Measurements from ENCODE around the gene KLHL8.
A peak's percentile ranks its signal among the peaks of the same experiment; 100 is the strongest.
"Not testable (repeated sequence)": the region's sequence is repeated elsewhere in the genome, so short reads cannot be mapped to it uniquely, and the experiment has no call there.

The KLHL8 gene

DNA sequence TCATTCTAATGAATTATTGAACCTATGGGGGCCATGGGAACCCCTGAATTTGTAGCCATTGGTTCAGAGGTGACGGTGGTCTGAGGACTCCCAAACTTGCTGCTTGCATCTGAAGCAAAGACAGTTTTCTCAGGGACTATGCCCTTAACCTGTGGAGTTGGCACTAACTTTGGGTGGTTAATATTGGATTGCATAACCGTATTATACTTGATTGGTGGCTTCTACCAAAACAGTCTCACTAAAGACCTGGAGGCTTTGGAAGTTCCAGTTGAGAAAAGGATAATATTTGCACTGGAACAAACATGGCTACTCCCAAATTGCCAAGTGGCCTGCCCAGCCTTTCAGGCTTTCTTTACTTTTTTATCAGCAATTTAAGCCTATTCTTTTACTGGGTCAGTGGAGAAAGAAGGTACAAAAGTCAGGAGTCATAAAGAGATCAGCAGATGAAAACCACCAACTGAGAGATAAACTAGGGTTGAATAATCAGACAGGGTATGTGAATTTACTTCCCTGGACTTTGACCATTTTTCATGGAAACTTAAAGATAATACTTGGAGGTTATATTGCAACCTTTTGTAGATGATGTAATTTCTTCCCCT lies 7.9 kb upstream of the KLHL8 start:
- DNase-seq (ENCODE audit: low spot score), result no peak

GRCh38 chr4:87227751-87228151 lies 7.3 kb upstream of the KLHL8 start:
- DNase-seq (ENCODE audit: low spot score), result no peak

GRCh38 chr4:87225936-87226335 lies 5.5 kb upstream of the KLHL8 start:
- no peak for DNase-seq (ENCODE audit: low spot score)

DNA sequence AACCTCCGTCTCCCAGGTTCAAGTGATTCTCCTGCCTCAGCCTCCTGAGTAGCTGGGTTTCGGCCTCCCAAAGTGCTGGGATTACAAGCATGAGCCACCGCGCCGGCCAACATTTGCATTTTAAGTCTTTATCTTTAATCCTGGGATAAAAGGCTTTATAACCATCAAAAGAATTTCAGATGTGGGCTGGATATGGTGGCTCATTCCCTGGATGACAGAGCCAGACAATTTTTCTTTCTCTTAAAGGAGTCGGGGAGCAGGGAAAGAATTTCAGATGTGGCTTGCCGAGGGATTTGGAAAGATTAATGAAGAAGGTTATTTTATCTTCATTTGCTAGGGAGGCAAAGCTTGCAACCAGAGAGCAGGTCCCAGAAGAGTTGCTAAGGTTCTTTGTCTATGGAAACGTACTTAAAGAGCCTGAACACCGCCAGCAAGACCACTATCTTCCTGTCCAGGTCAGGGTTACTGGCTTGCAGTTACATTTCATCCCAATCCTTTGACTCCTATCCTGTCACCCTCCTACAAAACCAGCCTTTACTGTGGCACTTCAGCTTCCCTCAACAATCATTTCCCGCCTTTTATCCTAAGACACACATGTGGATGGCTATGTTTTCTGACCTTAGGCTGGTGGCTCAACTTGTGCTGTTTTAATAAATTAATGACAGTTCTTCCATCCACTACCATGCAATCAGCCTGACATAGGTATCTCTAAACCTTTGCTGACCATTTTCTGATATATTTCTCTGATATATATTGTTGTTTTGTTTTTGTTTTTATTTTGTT lies 3.9 kb upstream of the KLHL8 start:
- DNase-seq (ENCODE audit: low spot score), result no peak

- peak; percentile 33 for DNase-seq (ENCODE audit: low spot score)
These were observed 755 bp downstream of the KLHL8 start for GRCh38 chr4:87219632-87220093.

- not testable (repeated sequence) for DNase-seq (ENCODE audit: low spot score)
These were observed 3.1 kb downstream of the KLHL8 start for GRCh38 chr4:87217235-87217763.

GRCh38 chr4:87216469-87216868 lies 3.9 kb downstream of the KLHL8 start:
- DNase-seq (ENCODE audit: low spot score), result no peak

GRCh38 chr4:87213421-87214075 lies 6.9 kb downstream of the KLHL8 start:
- DNase-seq (ENCODE audit: low spot score), result no peak

- DNase-seq (ENCODE audit: low spot score), result no peak
These were observed 9.0 kb downstream of the KLHL8 start for GRCh38 chr4:87211249-87211952.

GRCh38 chr4:87209696-87210095 lies 10.7 kb downstream of the KLHL8 start:
- DNase-seq (ENCODE audit: low spot score), result no peak

- DNase-seq (ENCODE audit: low spot score), result no peak
These were observed 11.2 kb downstream of the KLHL8 start for GRCh38 chr4:87209182-87209581.

- DNase-seq (ENCODE audit: low spot score), result no peak
These were observed 15.9 kb downstream of the KLHL8 start for GRCh38 chr4:87204559-87204958.

- DNase-seq (ENCODE audit: low spot score), result no peak
These were observed 23.5 kb downstream of the KLHL8 start for GRCh38 chr4:87196927-87197326.

DNA sequence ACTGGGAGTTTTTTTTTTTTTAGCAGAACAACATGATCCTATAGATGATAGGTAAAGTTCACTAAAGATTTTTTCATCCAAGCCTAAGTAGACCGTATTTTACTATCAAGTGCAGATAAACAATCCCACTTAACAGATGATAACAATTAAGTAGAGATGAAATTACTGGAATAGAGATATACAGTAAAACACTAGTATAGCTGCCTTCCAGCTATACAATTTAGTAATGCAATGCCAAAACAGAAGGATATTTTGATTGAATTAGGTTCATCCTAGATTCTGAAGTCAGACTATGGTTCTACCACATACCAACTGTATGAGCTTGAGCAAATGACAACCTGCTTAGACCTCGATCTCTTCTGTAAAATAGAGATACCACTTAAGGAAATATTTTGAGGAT lies 24.3 kb downstream of the KLHL8 start:
- no peak for DNase-seq (ENCODE audit: low spot score)

- DNase-seq (ENCODE audit: low spot score), result no peak
These were observed 26.3 kb downstream of the KLHL8 start for GRCh38 chr4:87193958-87194675.

DNA sequence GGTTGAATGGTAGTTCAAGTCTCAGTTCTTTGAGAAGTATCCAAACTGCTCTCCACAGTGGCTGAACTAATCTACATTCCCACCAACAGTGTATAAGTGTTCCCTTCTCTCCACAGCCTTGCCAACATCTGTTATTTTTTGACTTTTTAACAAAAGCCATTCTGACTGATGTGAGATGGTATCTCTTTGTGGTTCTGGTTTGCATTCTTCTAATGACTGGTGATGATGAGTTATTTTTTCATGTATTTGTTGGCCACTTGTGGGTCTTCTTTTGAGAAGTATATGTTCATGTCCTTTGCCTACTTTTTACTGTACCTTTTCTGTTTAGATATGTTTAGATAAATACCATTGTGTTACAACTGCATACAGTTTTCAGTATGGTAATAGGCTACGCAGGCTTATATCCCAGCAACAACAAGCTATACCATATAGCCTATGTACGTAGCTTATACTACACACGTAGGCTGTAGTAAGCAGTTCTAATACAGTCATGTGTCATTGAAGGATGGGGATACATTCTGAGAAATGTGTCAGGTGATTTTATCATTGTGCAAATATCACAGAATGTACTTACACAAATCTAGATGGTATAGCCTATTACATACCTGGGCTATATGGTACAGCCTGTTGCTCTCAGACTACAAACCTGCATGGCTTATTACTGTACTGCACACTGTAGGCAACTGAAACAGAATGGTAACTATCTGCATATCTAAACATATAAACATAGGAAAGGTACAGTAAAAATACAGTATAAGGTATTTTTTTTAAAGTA lies 28.1 kb downstream of the KLHL8 start:
- no peak for DNase-seq (ENCODE audit: low spot score)

- DNase-seq (ENCODE audit: low spot score), result no peak
These were observed 31.5 kb downstream of the KLHL8 start for GRCh38 chr4:87188932-87189331.

GRCh38 chr4:87188048-87188447 lies 32.4 kb downstream of the KLHL8 start:
- DNase-seq (ENCODE audit: low spot score), result no peak

DNA sequence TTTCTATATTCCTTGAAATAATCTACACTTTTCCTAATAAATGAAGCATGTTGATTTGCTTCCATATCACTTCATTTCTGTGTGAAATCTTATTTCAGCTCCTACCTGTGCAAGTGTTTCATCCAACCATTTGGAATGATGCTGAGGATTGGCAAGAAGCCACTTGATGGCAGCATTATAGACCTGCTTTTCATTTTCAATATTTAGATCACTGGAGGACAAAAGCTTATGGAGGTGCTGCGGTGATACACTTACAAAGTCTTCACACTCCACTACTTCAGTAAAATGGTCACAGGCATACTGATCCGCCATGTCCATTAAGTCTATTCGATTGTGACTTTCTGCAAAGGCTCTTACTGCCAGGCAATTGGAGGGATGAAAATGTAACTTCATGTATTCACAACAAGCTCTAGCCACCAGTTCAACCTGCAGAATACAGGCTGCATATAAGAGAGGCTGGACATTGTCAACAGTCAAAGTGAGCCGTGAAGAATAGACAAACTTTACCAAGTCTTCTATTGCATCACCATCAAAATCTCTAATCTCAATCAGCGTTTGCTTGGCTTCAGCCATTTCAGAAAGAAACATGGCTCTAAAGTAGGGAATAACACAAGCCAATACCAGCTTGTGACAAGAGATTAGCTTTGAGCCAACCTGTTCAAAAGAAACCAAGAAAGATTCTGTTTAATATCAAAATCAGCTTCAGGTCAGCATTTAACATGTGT lies 35.1 kb downstream of the KLHL8 start:
- DNase-seq (ENCODE audit: low spot score), result no peak

GRCh38 chr4:87180767-87181166 lies 39.7 kb downstream of the KLHL8 start:
- DNase-seq (ENCODE audit: low spot score), result no peak
